ENCODE data around the gene IZUMO2.

Gene IZUMO2

GRCh38 chr19:50162988-50163387, at the start of gene IZUMO2:
Gene IZUMO2 (minus strand): TSS chr19:50163281. CDS start chr19:50163194, 87 bp downstream.
- no peak for DNase-seq (ENCODE audit: low read depth in 2 of 2, low spot score in 1 of 2)

- no peak for DNase-seq (ENCODE audit: low read depth in 2 of 2, low spot score in 1 of 2)
Observed at GRCh38 chr19:50210425-50210824, 47.3 kb upstream of the IZUMO2 start.

GRCh38 chr19:50209131-50209530, 46.0 kb upstream of the IZUMO2 start:
- no peak for DNase-seq (ENCODE audit: low read depth in 2 of 2, low spot score in 1 of 2)

- DNase-seq (ENCODE audit: low read depth in 2 of 2, low spot score in 1 of 2): no peak
Observed at GRCh38 chr19:50207730-50208129, 44.6 kb upstream of the IZUMO2 start.

- no peak for DNase-seq (ENCODE audit: low read depth in 2 of 2, low spot score in 1 of 2)
Observed at GRCh38 chr19:50206191-50206590, 43.1 kb upstream of the IZUMO2 start.

- DNase-seq (ENCODE audit: low read depth in 2 of 2, low spot score in 1 of 2): no peak
Observed at GRCh38 chr19:50205681-50206138, 42.6 kb upstream of the IZUMO2 start.

GRCh38 chr19:50204811-50205675, 42.0 kb upstream of the IZUMO2 start:
- no peak for DNase-seq (ENCODE audit: low read depth in 2 of 2, low spot score in 1 of 2)

GRCh38 chr19:50204081-50204428, 41.0 kb upstream of the IZUMO2 start:
- DNase-seq (ENCODE audit: low read depth in 2 of 2, low spot score in 1 of 2): no peak

GRCh38 chr19:50203281-50204080, 40.4 kb upstream of the IZUMO2 start, which contains the start of gene MYH14:
Gene MYH14 (plus strand): TSS chr19:50203622. CDS start chr19:50210366, 6,744 bp downstream.
- DNase-seq (ENCODE audit: low read depth in 2 of 2, low spot score in 1 of 2): no peak

GRCh38 chr19:50202962-50203280, 39.8 kb upstream of the IZUMO2 start:
- no peak for DNase-seq (ENCODE audit: low read depth in 2 of 2, low spot score in 1 of 2)

GRCh38 chr19:50202386-50202785, 39.3 kb upstream of the IZUMO2 start:
- no peak for DNase-seq (ENCODE audit: low read depth in 2 of 2, low spot score in 1 of 2)

GRCh38 chr19:50199259-50199555, 36.1 kb upstream of the IZUMO2 start:
- DNase-seq (ENCODE audit: low read depth in 2 of 2, low spot score in 1 of 2): no peak

GRCh38 chr19:50198431-50199258, 35.6 kb upstream of the IZUMO2 start:
- no peak for DNase-seq (ENCODE audit: low read depth in 2 of 2, low spot score in 1 of 2)

- DNase-seq (ENCODE audit: low read depth in 2 of 2, low spot score in 1 of 2): no peak
Observed at GRCh38 chr19:50197348-50197747, 34.3 kb upstream of the IZUMO2 start.

GRCh38 chr19:50196322-50196932, 33.3 kb upstream of the IZUMO2 start:
- no peak for DNase-seq (ENCODE audit: low read depth in 2 of 2, low spot score in 1 of 2)

GRCh38 chr19:50195224-50195623, 32.1 kb upstream of the IZUMO2 start:
- DNase-seq (ENCODE audit: low read depth in 2 of 2, low spot score in 1 of 2): no peak

GRCh38 chr19:50192463-50193211, 29.6 kb upstream of the IZUMO2 start:
- no peak for DNase-seq (ENCODE audit: low read depth in 2 of 2, low spot score in 1 of 2)

- no peak for DNase-seq (ENCODE audit: low read depth in 2 of 2, low spot score in 1 of 2)
Observed at GRCh38 chr19:50191216-50191615, 28.1 kb upstream of the IZUMO2 start.

- no peak for DNase-seq (ENCODE audit: low read depth in 2 of 2, low spot score in 1 of 2)
Observed at GRCh38 chr19:50190439-50190891, 27.4 kb upstream of the IZUMO2 start.

GRCh38 chr19:50189331-50189730, 26.2 kb upstream of the IZUMO2 start:
- no peak for DNase-seq (ENCODE audit: low read depth in 2 of 2, low spot score in 1 of 2)
